ENCODE data around the gene PRKCE.

Gene PRKCE

DNA sequence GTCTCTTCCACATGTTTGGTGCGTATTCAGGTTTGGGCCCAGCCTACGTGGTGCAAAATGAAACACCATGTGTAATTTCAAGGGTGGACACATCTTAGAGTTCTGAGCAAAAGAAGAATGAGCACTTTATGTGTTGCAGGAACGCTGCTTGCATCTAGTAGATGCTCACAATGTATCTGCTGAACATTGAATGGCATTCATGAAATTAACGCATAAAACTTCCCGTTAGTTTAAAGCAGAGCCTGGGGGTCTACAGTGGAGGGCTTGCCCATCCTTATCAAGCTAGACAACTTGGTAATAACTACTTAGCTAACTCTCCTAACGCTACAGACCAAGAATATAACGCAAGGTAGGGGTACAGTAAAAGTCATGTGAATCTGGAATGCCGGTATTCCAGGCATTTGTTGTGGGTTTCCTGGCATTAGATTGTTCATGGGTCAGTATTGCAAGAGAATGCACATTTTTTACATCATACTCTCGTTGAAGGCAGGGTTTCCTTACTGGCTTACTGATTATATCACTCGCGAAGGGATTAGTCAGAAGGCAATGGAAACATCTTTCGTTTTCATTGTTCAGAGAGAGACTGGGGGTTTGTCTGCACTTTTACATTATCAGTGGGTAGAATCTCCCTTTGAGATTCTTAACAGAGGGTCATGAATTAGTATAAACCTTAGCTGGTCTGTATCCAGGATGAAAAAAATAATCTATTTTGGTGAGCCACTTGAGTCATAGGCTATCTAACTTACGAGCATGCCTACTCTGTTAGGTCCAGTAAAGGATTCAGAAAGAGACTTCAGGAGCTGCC is 416.2 kb downstream of the PRKCE start:
- no peak for DNase-seq

DNA sequence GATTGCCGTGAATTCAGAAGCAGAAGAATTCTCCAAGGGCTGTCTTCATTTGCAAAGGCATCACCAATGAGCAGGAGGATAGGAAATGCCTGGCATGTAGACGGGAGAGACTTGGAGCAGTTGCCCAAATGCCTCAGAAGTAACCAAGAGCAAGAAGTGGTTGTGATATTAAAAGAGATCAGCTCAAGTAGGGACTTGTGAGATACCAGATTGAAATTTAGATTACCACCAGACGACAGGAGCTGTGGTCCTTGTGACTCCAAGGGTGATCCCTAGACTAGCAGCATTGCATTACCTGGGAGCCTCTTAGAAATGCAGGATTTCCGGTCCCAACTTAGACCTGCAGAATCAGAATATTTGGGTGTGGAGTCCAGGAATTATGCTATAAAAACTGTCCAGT is 417.2 kb downstream of the PRKCE start:
- DNase-seq: no peak

DNA sequence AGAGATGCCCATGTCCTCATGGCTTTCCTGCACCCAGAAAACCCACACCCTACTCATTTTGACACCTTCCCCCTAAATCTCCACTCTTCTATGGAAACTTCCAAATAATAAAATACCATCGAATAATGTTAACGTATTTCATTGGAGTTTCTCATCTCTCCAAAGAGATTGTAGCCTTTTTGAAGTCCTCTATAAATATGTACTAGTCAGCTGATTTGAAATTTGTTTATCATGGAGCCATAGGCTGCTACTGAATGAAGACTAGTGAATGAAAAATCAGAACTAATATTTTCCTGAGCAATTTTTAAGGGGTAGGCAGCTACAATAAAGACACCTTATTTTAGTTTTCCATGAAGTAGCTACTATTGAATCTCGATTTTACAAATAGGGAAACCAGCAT is 419.6 kb downstream of the PRKCE start:
- DNase-seq: no peak

DNA sequence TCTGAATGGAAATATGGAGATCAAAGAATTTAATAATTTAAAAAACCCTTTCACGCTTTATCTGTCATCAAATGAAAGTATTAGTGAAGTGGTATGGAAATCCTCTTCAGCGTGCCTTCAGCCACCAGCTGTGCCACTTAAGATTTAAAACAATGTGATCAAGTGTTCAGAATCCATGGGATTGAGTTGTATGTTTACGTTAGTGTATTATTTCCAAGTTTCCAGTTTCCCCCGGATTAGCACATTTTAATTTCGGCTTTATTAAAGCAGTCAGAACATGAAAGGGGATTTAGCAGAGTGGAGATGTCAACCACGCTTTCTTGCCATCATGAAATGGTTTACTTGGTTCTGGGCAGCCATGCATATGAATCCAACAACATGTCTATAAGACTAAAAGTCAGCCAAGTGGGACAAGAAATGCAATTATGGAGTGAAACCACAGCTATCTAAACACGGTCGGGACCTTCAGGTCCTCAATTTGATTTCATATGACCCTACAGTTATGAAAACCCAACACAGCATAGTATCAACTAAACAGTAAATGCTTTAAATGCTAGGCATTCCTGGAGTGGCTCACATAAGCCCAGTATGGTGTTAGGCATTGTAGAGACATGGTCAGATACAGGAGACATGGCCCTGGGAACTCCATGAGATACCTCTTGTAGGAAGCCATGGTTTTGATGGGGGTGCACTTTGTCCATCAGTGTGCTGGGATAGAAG is 420.8 kb downstream of the PRKCE start:
- DNase-seq: no peak

DNA sequence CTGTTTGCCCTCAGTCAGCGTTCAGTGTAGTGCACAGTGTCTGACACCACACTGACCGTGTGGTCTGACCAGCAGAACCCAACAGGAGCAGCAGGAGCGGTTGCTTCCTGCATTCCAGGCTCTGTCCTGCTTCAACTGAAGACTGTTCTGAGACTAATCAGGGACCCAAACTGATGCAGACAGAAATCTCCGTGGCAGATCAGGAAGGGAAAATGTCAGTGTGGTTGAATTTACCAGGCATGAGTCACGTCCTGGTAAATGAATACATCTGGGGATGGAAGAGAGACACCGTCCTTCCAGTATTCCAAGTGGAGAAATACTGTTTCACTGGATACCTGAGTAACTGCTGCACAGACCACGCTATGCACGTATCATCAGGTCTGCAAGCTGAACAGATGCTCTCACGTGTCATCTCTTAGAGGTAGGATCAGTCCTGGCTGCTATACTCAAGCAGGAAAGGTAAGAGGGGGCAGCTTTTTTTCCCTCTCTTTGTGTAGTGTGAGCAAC is 422.1 kb downstream of the PRKCE start:
- no peak for DNase-seq

DNA sequence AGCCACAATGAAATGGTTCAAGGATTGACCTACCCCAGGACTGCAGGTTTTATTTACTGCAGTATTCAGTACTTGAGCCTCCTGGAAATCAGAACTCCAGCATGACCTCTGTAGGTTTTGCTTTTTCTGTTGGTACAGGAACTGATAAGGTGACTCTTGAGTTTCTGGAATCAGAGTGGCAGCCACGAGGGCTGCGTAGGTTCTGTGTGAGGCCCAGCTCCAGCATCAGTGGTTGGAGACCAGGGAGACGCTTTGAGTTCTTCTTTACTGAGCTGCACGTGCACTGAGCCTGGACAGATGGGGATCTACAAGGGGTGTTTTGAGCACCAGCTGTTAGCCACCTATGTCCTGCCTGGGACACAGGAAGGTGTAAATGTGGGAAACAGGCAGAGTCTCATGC is 423.0 kb downstream of the PRKCE start:
- no peak for DNase-seq

DNA sequence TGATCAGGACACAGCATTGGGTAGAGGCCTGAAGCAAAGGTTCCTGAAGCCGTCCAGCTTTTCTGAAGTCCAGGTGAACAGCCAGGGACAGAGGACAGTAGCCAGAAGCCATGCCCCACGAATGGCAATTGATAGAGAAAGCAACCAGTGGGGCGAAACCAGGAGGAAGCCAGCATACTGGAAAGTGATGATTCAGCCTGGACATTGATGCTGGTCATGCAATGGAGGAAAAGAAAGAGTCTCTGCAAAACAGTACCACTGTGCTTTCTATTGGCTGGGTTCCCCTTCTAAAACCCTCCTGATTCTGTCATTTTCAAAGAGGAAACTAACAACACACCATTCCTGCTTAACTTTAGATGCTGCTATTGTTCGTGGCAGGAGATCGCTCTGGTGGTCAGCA is 424.4 kb downstream of the PRKCE start:
- no peak for DNase-seq

DNA sequence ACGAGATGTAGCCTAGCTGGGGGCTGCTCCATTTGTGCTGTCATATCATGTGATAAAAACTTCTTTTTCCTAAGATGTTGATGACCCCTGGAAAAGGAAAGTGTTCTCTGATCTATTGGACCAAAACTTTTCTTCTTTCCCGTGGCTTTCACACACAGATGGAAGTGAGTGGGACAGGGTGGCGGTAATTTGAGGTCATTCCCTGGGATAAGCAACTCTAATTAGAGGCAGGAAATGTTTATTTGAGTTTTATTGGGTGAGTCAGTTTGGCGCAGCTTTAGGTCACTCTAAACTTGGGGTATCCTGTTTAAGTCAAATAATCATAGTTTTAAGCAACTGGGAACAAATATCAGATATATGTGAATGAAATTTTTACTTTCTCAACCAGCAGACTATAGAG is 424.8 kb downstream of the PRKCE start:
- DNase-seq: no peak

DNA sequence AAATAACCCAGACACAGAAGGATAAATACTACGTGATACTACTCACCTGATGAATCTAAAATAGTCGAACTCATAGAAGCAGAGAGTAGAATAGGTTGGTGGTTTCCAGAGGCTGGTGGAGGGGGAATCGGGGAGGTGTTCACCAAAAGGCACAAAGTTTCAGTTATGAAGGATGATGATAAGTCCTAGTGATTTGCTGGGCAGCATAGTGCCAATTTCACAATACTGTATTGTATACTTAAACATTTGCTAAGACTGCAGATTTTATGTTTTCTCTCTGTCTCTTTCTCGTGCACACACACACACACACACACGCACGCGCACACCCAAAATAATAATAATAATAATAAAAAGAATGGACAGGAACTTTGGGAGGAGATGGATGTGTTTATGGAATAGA is 425.4 kb downstream of the PRKCE start:
- DNase-seq: no peak

DNA sequence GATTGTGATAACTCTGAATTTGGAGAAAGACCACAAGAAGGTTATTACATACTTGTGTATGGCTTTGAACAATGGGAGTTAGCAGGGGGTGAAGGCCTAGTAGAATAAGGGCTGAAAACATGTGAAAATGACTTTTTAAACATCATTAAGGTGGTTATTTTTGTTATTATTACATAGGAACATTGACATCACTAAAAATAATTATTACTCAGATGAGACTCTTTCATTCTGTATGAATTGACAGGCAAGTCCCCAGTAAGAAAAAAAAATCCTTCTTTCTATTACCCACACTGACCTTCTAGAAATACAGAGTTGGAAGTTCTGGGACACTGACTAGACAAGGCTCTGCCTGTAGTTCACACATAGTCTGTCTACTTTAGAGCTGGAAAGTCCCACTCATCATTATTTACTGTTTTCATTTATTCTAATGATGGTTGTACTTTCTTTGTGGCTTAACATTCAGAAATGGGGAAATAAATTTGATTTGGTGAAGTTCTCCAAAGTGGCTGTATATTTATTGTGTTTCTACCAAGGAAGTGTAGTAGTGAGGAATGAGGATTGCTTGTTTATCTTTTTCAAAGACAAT is 426.1 kb downstream of the PRKCE start:
- no peak for DNase-seq

DNA sequence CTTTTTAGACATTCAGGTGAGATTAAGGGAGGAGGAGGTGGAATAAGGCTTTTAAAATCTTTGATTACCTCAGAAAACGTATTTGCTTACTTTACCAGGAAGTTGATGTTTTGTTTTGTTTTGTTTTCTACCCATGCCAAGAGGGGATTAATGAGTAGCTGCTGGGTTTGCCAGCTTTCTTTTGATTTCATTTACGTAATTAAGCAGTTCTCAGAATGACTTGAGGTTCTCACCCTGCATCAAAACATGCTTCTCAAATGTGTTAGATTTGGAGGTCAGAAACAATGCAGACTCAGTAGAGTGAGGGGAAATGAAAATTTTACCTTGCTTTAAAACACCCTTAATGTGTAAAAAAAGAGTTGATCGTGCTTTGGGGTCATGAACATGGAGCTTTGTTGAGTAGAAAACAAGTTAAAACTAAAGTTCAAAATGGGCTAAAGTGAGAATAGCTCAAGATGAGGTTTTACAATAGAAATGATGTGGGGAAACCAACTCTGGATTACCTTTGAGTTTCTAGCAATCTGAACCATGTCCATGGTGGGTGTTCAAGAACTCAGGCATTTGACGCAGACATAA is 428.6 kb downstream of the PRKCE start:
- no peak for DNase-seq

DNA sequence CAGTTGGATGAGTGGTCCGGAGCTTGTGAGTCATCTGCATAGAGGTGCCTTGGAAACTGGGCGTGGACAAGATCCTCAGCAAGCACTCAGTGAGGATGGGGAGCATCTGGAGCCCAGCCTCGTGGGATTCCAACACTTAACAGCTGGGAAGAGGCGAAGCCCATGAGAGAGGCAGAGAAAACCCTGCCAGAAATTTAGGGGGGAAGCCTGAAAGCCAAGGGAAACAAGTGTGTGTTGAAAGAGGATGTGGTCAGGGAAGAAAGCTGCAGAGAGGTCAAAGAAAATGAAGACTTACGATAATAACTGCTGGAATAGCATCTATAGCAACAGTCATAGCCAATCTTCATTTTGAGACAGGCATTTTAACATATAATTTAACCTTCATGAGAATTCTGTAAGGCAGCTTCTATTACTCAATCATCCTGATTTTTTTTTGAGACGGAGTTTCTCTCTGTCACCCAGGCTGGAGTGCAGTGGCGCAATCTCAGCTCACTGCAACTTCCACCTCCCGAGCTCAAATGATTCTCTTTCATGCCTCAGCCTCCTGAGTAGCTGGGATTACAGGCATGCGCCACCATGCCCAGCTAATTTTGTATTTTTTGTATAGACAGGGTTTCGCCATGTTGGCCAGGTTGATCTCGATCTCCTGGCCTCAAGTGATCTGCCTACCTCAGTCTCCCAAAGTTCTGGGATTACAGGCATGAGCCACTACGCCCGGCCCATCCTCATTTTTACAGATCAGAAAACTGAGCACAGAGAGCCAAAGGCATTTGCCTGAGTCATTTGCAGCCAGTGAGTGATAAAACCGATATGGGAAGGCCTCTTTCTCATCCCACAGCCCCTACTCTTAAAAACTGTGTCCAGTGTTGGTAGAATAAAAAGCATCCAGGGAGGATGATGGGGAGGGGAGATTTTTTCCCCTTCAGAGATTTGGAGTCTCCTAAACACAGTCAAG is 431.3 kb downstream of the PRKCE start:
- no peak for DNase-seq

DNA sequence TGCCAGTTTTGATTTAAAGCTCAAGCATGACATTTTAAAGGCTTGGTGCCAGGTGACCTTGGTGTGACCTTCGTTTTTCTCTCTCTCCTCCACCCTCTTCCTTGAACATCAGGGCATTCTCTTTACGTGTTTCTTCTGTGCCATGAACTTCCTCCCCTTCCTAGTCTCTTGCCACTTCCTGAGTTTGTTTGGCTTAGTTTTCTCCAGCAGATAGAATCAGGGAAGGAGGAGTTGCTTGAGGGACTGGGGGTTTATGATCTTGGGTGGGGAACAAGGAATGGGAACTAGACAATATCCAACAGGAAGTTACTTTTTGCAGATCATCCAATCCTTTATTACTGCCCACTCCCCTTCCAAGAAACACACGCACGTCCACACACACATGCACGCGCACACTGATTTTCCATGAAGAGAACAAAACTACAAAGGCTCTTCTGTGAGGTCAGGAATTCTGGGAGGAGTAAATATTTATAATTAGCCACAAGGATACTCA is 435.1 kb downstream of the PRKCE start:
- DNase-seq: no peak

DNA sequence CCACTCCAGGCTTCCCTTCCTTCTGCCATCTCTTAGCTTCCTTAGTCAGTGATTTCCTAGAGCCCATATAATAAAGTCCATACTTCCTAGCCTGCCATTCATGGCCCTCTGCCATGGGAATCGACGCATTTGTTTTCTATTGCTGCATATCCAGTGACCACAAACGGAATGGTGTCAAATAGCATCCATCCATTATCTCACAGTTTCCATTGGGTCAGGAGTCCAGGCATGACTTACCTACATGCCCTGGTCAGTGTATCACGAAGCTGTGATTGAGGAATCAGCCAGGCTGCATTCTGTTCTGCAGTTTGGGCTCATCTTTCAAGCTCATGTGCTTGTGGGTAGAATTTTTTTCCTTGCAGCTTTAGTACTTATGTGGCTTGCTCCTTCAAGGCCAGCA is 436.0 kb downstream of the PRKCE start:
- DNase-seq: no peak

DNA sequence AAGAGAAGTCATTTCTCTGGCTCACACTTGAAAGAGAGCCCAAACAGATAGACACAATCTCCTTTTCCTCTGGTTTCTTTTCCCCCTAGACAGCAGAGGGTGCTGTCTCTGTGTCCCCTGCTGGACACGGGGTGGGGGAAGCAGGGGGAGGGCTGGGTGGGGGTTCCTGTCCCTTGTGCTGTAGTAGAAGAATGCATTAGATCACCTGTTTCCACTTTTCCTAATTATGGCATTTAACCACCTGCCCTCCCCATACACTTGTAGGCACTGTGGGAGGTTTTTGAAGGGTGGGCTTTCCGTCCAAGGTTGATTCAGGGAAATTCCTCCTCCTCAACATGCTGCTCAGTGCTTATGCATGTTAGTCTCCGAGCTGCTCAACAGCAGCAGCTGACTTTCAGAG is 439.5 kb downstream of the PRKCE start:
- no peak for DNase-seq

DNA sequence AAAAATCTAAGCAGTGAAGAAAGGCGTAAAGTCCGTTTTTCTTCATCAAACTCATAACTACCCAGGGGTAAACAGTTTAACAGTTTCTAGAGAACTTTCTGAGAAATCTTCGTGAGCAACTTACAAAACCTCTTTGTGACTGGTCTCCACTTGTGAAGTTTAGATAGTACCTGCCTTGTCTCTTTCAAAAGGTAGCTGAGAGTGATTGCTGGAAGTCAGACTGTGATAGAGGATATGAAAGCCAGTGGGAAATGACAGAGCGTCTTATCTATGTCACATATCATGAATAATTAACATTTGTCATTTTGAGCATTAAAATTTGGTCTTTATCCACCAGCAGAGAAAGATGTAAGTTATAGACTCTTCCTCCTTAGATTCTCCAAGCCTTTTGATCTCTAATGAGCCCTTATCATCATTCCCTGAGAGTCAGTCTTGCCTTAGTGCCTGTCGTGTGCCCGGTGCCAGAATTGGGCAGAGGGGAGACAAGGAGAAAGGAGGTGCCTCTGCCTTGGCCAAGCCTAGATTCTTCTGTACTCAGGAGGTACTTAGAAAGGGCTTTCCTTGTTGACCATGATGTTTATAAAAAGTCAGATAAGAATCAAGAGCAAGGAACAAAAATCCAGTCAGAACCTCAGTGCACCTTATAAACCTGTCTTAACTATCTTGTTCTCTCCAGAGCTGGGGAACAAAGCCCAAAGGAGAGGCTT is 440.6 kb downstream of the PRKCE start:
- no peak for DNase-seq

DNA sequence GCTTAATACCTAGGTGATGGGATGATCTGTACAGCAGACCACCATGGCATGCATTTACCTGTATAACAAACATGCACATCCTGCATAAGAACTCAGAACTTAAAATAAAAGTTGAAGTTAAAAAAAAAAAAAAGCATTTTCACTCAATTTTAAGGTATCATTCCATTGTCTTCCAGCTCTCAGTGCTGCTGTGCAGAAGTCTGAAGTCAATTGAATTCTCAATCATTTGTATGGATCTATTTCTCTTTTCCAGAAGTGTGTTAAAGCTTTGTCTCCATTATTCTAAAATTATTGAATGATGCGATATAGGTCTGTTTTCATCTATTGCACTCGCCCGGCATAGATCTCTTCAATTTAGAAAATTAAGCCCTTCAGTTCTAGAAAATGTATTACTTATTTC is 443.2 kb downstream of the PRKCE start:
- DNase-seq: no peak

DNA sequence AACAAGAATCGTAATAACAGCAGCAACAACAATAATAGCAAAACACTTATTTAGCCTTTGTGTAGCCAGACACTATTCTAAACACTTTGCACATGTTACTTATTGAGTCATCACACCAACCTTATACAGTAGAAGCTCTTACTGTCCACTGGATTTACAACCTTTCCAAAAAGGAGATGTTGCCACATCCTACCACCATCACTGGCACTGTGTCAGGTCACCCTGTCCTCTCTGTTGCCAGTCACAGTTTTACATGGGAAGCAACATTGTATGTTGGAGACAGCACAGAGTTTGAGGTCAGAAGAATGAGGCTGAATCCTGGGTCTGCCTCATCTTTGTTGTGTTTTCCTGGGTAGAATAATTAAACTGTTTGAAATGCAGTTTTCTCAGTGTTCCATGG is 444.4 kb downstream of the PRKCE start:
- DNase-seq: no peak

DNA sequence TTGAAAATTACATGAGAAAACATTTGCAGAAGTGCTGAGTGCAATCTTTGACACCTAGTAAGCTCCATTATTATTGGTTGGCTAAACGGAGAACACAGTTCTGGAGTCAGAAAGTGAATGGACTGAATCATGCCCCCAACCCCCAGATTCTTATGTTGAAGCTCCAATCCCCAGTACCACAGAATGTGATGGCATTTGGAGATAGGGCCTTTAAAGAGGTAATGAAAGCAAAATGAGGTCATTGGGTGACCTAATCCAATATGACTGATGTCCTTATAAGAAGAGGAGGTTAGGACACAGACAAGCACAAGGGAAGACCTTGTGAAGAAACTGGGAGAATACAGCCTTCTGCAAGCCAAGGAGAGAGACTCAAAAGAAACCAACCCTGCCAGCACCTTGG is 444.8 kb downstream of the PRKCE start:
- no peak for DNase-seq

DNA sequence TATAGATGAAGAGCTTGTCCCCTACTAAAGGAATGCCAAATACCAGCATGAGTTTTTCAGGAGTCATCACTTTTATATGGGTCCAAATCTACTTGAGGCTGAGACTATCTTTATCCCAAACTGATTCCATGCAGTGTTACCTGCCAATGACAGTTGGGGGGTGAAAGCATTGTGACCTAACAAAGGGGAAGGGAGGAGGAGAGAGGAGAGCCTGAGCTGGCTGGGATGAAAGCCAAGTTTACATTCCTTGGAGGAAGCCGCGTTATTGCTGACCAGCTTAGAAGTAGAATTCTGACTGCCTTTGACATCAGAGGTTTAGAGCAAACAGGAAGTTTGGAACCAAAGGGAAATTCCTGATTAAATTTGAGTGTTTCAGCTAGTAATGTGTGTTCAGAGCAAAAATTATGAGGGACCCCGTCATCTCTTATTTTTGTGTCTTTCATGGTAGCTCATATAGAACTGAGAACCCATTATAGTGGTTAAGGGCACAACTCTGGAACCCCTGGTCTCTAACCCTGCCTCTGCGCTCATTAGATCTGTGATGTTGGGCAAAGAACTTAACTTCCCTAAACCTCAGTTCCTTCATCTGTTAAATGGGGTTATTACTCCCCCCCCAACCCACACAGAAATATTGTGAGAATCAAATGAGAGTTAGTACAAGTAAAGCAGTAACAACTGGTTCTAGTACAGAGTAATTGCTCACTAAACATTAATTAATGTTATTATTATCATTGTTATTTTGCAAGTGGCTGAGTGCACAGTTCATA is 446.4 kb downstream of the PRKCE start:
- no peak for DNase-seq

DNA sequence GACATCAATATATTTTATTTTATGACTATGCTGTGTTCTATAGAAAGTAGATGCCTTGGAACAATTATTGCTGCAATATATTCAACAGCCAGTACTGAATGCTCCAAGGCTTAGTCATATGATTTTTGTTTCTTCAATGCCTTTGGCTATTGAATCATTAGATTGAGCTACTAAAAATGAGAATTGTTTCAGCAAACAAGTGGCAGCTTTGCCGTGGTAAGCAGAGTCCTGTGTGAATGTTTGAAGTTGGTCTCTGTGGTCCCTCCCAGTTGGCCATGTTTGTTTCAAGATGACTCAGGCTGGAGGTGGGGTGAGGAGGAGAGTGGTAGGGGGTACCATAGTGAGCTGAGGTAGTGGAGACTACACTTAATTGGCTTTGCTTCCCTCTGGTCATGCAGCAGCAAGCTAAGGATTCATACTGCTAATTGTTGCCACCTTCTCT is 447.2 kb downstream of the PRKCE start:
- peak; percentile 32 to 42 for DNase-seq
